LHCN-M2 (cell line): Measurements from ENCODE around the gene YEATS4. TPM values are rescaled to one million over a fixed set of nuclear protein-coding genes. Genes with fewer than 3 reads are reported as not detected.

ENCODE experiments used
- DNase-seq: peaks from one replicate; pipeline ENCODE4 v3.0.0-alpha.2; 2012; ENCODE audit warnings: low read depth
- total RNA-seq: library from RNA; depleted of rRNA; stranded (reverse); fragments of >200 nt; gene quantifications from 2 replicates; pipeline ENCODE4 v1.2.3, GENCODE V29; 2014

The YEATS4 gene
- total RNA-seq, 1 experiment from 2014 or later = 39.9 TPM

DNA sequence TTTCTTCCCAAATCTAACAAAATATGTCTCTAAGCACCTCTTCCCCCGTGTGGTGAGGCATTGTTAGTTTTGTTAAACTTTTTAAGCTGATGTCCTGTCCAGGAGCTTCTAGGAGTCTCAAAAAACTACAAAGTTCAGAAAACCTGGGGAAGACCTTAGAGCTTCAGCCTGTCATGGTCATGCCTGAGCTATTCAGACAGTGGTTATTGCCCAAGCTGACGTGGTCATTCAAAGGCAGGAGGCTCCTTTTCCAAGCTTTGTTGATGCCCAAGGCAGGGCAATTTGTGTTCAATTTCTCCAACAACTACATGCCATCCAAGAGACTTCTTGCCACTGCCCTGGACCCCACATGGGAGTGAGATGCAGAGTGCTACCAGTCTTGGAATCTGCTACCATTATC is 17.1 kb upstream of the YEATS4 start:
- no peak for DNase-seq

DNA sequence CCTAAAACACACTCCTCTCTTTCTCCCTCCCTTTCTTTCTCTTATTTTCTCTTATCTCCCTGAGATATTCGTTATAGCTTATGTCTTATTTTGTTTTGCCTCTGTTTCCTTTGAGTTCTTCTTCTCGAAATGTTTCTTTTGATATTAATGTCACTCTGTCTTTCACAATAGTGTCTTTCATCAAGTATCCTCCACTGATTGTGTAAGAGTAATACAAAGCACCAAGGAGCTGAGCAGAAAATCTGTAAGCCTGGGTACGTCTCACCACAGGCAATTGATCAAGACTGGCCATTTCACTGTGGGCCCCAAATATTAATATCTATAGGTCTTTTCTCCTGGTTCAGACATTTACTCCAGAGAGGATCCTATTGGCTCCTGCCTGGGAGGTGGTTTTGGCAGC is 16.2 kb upstream of the YEATS4 start:
- no peak for DNase-seq

DNA sequence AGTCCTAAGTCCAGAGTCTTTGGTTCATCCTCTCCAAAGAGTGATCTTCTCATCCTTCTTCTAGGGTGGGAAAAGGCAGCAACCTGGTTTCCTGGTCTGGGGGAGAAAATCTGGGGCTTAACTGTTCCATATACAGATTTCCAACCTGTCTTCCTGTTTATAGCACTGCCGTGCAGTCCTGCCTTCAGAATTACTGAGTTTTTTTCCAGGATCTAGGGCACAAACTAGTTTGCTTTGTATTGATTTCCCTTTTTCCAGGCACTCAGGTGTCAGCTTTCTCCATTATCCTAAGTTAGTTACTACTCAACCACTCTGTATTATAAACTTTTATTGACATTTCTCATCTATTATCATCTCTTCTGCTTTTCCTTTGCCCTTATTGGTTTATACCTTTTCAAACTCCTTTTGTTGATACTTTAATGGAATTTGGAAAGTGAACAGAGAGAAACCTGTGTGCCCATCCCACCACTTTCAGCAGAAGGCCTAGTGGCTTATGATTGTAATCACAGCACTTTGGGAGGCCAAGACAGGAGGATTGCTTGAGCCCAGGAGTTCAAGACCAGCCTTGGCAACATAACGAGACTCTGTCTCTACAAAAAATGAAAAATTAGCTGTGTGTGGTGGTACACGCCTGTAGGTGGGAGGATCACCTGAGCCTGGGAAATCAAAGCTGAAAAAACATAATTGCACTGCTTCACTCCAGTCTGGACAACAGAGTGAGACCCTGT is 15.5 kb upstream of the YEATS4 start:
- DNase-seq = no peak

DNA sequence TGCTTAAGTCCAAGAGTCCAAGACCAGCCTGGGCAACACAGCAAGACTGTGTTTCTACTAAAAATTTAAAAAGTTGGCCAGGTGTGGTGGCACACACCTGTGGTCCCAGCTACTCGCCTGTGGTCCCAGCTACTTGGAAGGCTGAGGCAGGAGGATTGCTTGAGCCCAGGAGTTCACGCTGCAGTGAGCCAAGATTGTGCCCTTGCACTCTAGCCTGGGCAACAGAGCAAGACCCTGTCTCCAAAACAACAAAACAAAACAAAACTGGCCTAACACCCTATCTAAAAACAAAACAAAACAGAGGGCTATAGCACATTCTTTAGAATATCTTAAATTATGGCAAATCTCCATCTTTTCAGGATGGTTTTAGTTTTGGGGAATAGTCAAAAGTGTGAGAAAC is 14.5 kb upstream of the YEATS4 start:
- DNase-seq = no peak

DNA sequence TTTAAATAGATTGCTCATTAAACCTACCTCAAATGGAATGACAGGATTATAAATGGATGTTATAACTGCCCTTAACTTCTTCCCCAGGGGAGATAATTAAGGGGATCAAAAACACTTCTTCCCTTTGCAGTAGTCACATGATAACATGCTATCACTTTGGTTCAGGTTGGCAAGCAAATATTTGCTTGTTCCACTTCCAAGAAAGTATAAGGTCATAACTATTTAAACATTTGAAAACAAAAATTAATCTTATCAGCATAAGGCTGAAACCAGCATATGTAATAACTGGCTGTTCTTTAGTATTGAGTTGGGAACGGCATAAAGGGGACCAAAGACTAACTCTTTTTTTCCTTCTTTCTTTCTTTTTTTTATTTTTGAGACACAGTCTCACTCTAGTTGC is 13.8 kb upstream of the YEATS4 start:
- DNase-seq = no peak

DNA sequence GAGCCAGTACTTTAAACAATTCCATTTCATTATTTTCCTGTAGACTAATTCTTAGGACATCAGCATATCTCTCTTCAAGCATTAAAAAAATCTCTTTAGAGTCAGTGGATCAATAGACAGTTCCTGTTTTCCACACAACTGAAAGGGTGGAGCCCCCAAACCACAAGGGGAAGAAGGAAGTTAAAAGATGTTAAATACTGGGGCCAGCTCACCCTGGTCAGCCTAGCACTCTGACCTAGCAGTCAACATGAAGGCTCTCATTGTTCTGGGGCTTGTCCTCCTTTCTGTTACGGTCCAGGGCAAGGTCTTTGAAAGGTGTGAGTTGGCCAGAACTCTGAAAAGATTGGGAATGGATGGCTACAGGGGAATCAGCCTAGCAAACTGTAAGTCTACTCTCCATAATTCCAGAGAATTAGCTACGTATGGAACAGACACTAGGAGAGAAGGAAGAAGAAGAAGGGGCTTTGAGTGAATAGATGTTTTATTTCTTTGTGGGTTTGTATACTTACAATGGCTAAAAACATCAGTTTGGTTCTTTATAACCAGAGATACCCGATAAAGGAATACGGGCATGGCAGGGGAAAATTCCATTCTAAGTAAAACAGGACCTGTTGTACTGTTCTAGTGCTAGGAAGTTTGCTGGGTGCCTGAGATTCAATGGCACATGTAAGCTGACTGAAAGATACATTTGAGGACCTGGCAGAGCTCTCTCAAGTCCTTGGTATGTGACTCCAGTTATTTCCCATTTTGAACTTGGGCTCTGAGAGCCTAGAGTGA is 11.2 kb upstream of the YEATS4 start, which contains the start of gene LYZ:
Gene LYZ (plus strand): TSS at position 220 of the 777 bp plus-strand sequence. CDS start 28 bp downstream, at position 248.
- DNase-seq = no peak

DNA sequence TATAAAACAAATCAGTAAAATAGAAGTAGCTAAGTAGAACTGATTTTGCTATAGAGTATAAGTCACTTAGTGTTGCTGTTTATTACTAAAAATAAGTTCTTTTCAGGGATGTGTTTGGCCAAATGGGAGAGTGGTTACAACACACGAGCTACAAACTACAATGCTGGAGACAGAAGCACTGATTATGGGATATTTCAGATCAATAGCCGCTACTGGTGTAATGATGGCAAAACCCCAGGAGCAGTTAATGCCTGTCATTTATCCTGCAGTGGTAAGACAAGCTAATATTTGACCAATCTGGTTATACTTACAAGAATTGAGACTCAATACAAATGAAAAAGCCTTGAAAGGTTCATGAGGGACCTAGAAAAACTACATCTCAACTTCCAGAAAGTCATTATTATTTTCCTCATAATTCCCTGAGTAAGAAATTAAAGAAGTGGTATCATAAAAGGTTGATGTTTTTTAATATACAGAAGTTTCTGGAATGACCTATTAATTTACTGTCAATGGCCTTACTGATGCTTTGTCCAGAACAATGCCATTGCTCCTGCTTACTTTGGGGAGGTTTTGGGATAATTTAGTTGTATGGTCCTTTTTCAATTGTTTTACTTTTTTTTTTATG is 9.4 kb upstream of the YEATS4 start:
- DNase-seq = no peak

DNA sequence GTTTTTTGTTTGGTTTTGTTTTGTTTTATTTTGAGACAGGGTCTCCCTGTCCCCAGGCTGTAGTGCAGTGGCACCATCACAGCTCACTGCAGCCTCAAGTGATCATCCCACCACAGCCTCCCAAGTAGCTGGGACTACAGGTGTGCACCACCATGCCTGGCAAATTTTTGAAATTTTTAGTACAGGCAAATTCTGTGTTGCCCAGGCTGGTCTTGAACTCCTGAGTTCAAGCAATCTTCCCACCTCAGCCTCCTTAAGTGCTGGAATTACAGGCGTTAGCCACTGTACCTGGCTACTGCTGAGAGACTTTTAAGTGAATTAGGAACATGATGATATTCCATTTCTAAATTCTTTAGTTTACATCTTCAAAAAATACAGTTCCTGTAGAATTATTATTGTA is 8.8 kb upstream of the YEATS4 start:
- no peak for DNase-seq

DNA sequence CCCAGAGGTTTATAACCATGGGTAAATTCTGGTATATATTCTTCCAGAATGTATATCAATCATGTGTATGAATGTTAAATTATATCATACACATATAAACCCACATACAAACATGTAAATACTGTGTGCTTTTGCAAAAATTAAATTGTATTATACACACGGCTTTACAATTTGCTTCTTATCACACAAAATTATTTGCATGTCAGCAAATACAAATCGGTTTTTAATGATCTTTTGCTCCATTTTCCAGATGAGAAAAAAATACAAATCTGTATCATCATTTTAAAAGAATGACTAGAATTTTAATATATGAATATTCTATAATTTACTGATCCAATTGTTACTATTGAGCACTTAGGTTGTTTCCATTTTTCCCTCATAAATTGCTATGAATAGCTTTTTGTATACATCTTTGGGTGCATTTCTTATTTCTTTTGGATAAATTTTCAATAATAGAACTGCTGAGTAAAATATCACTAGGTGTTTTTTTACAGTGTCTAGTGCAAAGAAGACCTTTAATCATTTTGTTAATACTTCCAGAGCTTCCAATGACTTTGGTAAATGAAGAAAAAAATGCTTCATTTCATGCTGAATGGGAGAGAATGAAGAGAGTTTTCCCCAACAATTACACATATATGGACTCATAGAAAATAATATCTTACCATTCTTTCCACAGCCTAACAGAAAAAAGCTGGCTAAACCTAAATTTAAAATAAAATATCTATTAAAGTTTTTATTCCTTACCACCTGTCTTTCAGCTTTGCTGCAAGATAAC is 7.9 kb upstream of the YEATS4 start:
- no peak for DNase-seq

DNA sequence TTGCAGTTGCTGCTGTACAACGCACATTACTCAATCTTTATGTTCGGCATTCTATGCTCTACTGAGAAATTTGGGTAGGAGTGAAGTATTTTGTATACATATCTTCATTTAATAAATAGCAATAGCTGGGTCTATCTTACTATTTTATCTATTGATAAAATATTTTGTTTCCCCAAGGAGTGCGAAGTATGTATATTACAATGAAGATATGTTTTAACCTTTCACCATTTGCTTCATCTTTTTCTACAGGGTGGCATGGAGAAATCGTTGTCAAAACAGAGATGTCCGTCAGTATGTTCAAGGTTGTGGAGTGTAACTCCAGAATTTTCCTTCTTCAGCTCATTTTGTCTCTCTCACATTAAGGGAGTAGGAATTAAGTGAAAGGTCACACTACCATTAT is 6.6 kb upstream of the YEATS4 start:
- no peak for DNase-seq

DNA sequence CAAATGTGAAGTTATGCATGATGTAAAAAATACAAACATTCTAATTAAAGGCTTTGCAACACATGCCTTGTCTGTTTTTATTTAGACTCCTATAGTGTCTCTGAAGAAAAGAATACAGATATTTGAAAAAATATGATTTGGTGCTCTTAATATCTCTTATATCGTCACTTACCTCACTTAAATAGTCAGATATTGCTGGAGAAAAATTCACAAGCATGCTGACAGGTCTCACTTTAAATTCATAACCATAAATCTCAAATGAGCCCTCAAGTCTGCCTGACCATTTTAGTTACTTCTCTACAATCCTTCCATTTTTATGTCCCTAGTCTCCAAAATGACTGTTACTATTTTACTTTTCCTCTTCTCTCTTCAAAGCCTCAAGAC is 5.4 kb upstream of the YEATS4 start:
- DNase-seq = no peak

DNA sequence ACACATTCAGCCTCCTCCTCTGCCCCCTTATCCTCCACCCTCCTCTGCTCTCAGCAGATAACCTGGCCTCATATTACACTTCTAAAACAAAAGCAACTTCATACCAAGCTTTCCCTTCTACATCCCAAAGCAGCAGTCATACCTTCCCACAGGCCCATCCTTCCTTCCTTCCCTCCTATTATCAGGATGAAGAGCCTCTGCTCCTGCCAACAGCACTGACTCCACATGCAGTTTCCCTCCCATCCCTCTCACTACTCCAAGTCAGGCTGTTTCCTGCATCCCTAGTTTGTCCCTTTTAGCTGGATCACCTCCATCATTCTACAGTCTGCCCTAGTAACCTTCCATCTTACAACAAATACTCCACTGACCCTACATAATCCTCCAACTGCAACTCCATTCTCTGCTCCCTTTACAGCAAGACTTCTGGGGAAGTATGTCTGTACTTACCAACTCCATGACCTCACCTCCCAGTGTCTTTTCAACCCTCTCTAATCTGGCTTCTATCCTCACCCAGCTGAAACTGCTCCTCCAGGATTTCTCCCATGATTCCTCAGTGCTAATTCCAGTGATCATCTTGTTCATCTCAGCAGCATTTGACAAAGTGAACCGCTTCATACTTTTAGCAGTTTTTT is 4.9 kb upstream of the YEATS4 start:
- no peak for DNase-seq

DNA sequence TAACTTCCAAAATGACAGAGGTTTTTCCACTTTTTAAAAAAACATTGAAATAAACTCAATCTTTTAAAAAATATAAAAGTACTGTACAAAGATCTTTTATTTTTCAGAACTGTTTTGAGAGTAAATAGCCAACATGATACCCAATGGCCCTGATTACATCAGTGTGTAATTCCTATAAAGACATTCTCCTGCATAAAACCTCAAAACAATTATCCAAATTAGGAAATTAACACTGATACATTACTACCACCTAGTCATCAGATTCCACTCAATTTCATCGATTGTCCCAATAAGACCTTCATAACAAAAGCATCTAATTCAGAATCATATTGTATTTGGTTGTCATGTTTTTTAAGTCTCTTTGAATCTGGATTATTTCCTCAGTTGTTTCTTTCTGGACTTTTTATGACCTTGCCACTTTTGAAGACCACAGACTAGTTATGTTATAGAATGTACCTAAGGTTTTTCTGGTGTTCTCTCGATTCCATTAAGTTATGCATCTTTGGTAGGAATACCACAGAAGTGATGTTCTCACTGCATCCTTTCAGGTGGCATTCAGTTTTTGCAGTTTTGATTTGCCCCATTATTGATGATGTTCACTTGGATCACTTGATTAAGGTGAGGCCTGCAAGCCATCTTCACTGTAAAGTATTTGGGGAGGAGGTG is 4.0 kb upstream of the YEATS4 start:
- DNase-seq = no peak

DNA sequence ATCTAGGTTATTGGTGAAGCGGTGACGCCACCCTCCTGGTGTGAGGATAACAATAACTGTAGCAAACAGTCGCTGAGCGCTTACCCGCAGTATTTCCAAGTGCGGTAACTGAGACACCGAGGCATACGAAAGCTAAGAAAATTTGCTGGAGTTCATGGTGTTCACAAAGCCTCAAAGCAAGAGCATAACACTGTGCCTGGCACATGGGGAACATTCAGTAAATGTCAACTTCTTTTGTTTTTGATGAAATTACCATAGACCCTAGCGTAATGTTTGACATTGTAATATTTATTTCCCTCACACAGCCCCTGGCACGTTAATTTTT is 767 bp downstream of the YEATS4 start:
- DNase-seq = no peak

DNA sequence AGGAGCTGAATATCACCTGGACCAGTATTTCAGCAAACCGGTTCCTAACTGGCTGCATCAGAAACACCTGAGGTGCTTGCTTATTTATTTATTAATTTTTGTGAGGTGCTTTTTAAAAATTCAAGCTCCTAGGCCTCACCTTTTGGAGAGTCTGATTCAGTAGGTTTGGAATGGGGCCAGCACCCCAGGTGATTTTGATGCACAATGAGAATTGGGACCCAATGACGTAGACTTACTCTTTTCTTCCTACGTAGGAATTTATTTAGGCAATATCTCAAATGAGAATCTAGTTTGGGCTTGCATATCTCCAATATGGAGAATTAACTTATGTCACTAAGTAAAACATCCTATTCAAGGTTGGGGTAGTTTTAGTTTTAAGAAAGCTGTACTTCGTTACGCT is 7.3 kb downstream of the YEATS4 start:
- DNase-seq = no peak

DNA sequence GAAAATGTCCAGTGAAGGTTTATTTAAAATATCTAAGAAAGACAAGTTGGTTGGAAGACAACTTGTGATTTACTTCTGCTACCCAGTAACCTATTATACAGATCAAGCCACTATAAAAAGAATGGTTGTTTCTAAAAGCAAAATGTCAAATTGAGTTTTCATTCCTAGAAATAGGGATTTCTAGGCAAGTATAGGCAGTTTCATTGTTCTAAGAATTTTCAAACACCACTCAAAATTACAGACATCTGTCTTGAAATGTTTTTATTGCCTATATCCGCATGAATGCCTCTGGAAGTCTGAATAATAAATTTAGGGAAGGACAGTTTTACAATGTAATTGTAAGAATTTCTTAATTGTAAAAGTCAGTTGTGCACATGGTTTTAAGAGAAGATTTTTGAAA is 8.6 kb downstream of the YEATS4 start:
- DNase-seq = no peak

DNA sequence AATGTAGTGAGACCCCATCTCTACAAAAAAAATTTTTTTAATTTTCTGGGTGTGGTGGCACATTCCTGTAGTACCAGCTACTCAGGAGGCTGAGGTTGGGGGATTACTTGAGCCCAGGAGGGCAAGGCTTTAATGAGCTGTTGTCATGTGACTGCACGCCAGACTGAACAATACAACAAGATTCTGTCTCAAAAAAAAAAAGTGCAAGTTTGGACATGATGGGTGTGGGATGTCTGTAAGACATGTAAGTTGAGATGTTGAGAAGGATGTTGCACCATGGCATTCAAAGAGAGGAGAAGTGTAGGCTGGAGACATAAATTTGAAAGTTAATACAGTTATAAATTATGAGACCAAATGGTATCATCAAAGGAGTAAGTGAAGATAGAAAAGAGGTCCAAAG is 23.5 kb downstream of the YEATS4 start:
- DNase-seq = no peak

DNA sequence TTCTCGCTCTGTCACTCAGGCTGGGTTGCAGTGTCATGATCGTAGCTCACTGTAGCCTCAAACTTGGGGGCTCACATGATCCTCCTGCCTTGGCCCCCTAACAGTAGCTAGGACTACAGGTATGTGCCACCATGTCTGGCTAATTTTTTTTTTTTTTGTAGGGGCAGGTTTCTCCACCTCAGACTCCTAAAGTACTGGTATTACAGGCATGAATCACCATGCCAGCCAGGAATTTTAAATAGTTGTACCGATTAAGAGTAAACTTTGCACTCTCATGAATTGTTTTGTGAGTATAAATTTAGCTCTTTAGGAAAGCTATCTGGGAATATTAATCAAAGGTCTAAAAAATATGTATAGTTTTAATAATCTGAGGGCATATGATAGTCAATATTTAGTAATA is 25.5 kb downstream of the YEATS4 start:
- no peak for DNase-seq

DNA sequence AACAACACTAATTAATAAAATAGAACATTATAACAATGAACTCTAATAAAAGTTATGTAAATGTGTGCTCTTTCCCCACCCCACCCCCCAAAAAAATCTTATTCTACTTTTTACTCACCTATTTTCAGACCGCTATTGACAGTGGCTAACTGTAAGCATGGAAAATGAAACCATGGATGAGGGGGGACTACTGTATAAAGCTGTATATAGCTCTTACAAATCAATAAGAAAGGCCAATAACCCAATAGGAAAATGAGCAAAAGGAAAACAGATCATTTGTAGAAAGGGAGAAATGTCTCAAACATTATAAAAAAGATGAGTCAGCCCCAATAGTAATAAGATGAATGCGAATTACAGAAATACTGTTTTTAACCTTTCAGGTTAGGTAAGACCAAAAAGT is 27.4 kb downstream of the YEATS4 start:
- DNase-seq = no peak

DNA sequence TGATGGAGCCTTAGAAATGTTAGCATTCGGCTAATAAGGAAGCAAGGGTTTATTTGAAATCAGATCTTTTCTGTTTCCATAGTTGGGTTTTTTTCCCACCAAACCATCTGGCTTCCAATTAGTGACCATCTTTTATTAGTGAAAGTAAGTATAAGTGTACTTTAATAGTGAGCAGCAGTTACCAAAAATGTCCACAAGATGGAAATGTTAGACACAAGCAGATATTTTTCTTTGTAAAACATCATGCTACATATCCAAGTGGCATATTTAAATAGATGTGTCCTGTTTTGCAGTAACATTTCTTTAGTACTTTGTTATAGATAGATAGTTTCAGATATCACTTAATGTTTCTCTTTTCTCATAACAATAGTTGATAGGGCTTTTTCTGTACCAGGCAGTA is 28.8 kb downstream of the YEATS4 start:
- peak; percentile 55 for DNase-seq

DNA sequence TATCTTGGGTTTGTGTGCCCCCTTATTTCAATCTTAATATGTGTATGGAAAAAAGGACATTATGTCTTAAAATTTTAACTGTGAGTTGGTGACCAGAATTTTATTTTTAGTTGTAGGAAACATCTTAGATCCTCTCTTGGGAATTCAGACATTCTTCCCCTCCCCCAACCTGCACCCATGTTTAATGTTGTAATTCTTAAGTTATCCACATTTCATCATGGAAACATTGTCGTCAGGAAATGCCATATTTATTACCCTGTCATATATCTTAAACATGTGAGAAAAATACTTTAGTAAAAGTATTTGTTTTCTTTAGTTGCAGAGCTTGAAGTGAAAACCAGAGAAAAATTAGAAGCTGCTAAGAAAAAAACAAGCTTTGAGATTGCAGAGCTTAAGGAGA is 30.3 kb downstream of the YEATS4 start:
- no peak for DNase-seq
